ENCODE measurements around the gene JPH3.

JPH3 gene

GRCh38 chr16:87708881-87709638 is 106.8 kb downstream of the JPH3 start:
- Histone ChIP-seq H3K79me2 (ENCODE audit: control insufficient read depth, low read length) (peaks cover 82% of the 10 kb centered on the region), H3K27ac (ENCODE audit: low read depth, low read length) (no peak overlapping the region), H4K20me1 (ENCODE audit: control insufficient read depth, insufficient read depth, low read depth, low read length) (no peaks in the 10 kb centered on the region), H3K27me3 (ENCODE audit: control insufficient read depth, low read length) (no peaks in the 10 kb centered on the region), H3F3A (ENCODE audit: control insufficient read depth, insufficient read depth) (peaks cover 11% of the 10 kb centered on the region), H3K9me2 (replicated peaks; ENCODE audit: control insufficient read depth, low read length) (no peaks in the 10 kb centered on the region), H3K4me1 (ENCODE audit: control insufficient read depth, low read length) (peaks cover 77% of the 10 kb centered on the region), H3K9me3 (ENCODE audit: control insufficient read depth, insufficient read depth, low read length) (no peaks in the 10 kb centered on the region), H3K36me3 (ENCODE audit: control insufficient read depth, low read length) (peaks cover 93% of the 10 kb centered on the region), H3K4me2 (ENCODE audit: low read length) (no peak overlapping the region), H3K4me3 (ENCODE audit: low read length) (no peak overlapping the region)
- TF ChIP-seq EZH2phosphoT487 (IDR thresholded peaks at IDR 0.05; ENCODE audit: borderline replicate concordance, low read length) (no peak), CTCF (IDR thresholded peaks at IDR 0.05; ENCODE audit: low read depth, low read length, poor library complexity, severe bottlenecking) (no peak)

- Histone ChIP-seq H3K79me2 (ENCODE audit: control insufficient read depth, low read length) (peaks cover 78% of the 10 kb centered on the region), H4K20me1 (ENCODE audit: control insufficient read depth, insufficient read depth, low read depth, low read length) (no peaks in the 10 kb centered on the region), H3K27me3 (ENCODE audit: control insufficient read depth, low read length) (no peaks in the 10 kb centered on the region), H3F3A (ENCODE audit: control insufficient read depth, insufficient read depth) (peaks cover 11% of the 10 kb centered on the region), H3K4me1 (ENCODE audit: control insufficient read depth, low read length) (peaks cover 77% of the 10 kb centered on the region), H3K4me3 (ENCODE audit: low read length) (no peak overlapping the region), H3K9me2 (replicated peaks; ENCODE audit: control insufficient read depth, low read length) (no peaks in the 10 kb centered on the region), H3K4me2 (ENCODE audit: low read length) (no peak overlapping the region), H3K27ac (ENCODE audit: low read depth, low read length) (no peak overlapping the region), H3K36me3 (ENCODE audit: control insufficient read depth, low read length) (peaks cover 94% of the 10 kb centered on the region), H3K9me3 (ENCODE audit: control insufficient read depth, insufficient read depth, low read length) (no peaks in the 10 kb centered on the region)
- TF ChIP-seq CTCF (IDR thresholded peaks at IDR 0.05; ENCODE audit: low read depth, low read length, poor library complexity, severe bottlenecking) = no peak
- no peak for TF ChIP-seq EZH2phosphoT487 (IDR thresholded peaks at IDR 0.05; ENCODE audit: borderline replicate concordance, low read length)
These were observed 107.4 kb downstream of the JPH3 start for GRCh38 chr16:87709677-87710076.

GRCh38 chr16:87710887-87711286 is 108.6 kb downstream of the JPH3 start:
- Histone ChIP-seq H3K9me3 (ENCODE audit: control insufficient read depth, insufficient read depth, low read length) (no peaks in the 10 kb centered on the region), H3K4me3 (ENCODE audit: low read length) (no peak overlapping the region), H3K4me1 (ENCODE audit: control insufficient read depth, low read length) (peaks cover 77% of the 10 kb centered on the region), H3K4me2 (ENCODE audit: low read length) (no peak overlapping the region), H3K36me3 (ENCODE audit: control insufficient read depth, low read length) (peaks cover 94% of the 10 kb centered on the region), H3K79me2 (ENCODE audit: control insufficient read depth, low read length) (peaks cover 76% of the 10 kb centered on the region), H4K20me1 (ENCODE audit: control insufficient read depth, insufficient read depth, low read depth, low read length) (no peaks in the 10 kb centered on the region), H3K9me2 (replicated peaks; ENCODE audit: control insufficient read depth, low read length) (no peaks in the 10 kb centered on the region), H3K27me3 (ENCODE audit: control insufficient read depth, low read length) (no peaks in the 10 kb centered on the region), H3K27ac (ENCODE audit: low read depth, low read length) (no peak overlapping the region), H3F3A (ENCODE audit: control insufficient read depth, insufficient read depth) (peaks cover 11% of the 10 kb centered on the region)
- TF ChIP-seq CTCF (IDR thresholded peaks at IDR 0.05; ENCODE audit: low read depth, low read length, poor library complexity, severe bottlenecking) = no peak
- TF ChIP-seq EZH2phosphoT487 (IDR thresholded peaks at IDR 0.05; ENCODE audit: borderline replicate concordance, low read length) = no peak

All from DOHH2 (cell line).